K562 (cell line): ENCODE measurements around the gene CCL15. TPM values are rescaled to one million over a fixed set of nuclear protein-coding genes. Genes with fewer than 3 reads are reported as not detected.

ENCODE experiments used
- ATAC-seq: fragments of 200-7000 bp; cut with Tn5 transposase; 3 replicates; pipeline ENCODE4 v1.9.1; 2020; ENCODE audit warnings: moderate library complexity
- BruUV-seq: library from RNA; stranded (reverse); fragments of 400-500 nt; replicated peaks from 2 replicates; lab custom pipeline; 2021; lab: Mats Ljungman, UMichigan
- CTCF ChIA-PET: fragments of 300-600 bp; formaldehyde crosslinking; extraction: SDS; loops from one replicate; lab custom pipeline; 2021; ENCODE audit warnings: low intra/inter-chr PET ratio; lab: Yijun Ruan, JAX
- POLR2A ChIA-PET: fragments of 300-600, 350-650 bp; sonication (Branson Sonifier 250); formaldehyde crosslinking; extraction: SDS; loops from one replicate; lab custom pipeline; 2021; ENCODE audit warnings: antibody characterized with exemption, inconsistent platforms; lab: Yijun Ruan, JAX
- DNase-seq, 4 experiments: peaks; one replicate each; pipeline versions ENCODE4 v3.0.0 to v3.0.0-alpha.2; 2011 to 2018; ENCODE audit warnings: low spot score in 3 of 4, mixed read lengths in 3 of 4; ENCODE audit errors: extremely low read depth in 1 of 4
- FAIRE-seq: peaks from 2 replicates; lab custom pipeline; 2011; peaks lifted over from hg19 to GRCh38; lab: Jason Lieb, UNC
- H2AFZ ChIP-seq: 2 replicates; pipeline ENCODE4 v1.6.0; 2011; ENCODE audit warnings: low read depth, low read length, control low read depth, inconsistent platforms
- H3K27ac ChIP-seq: fragments of 200-600 bp; 3 replicates; pipeline ENCODE4 v1.8.0; 2011; ENCODE audit warnings: low read depth, mild to moderate bottlenecking, control low read depth, inconsistent platforms, low read length, moderate library complexity, mixed read lengths; ENCODE audit errors: extremely low read depth
- H3K27me3 ChIP-seq, 2 experiments: fragments of 300-600 bp in 1 of 2; 2 replicates in 1 of 2; 3 replicates in 1 of 2; pipeline versions ENCODE4 v1.6.0 to v1.8.0; 2011; ENCODE audit warnings: inconsistent platforms in 2 of 2, low read length in 2 of 2, mild to moderate bottlenecking in 1 of 2, mixed read lengths in 1 of 2, moderate library complexity in 1 of 2; ENCODE audit not compliant: control insufficient read depth in 2 of 2, insufficient read depth in 2 of 2
- H3K36me3 ChIP-seq: fragments of 300-600 bp; 3 replicates; pipeline ENCODE4 v1.8.0; 2011; ENCODE audit warnings: mild to moderate bottlenecking, low read length, inconsistent platforms; ENCODE audit not compliant: control insufficient read depth, insufficient read depth
- H3K4me1 ChIP-seq, 2 experiments: fragments of 200-600 bp in 1 of 2; replicated peaks in 1 of 2; 2 replicates in 1 of 2; 3 replicates in 1 of 2; pipeline versions ENCODE4 v1.5.1 to v1.8.0; 2011; ENCODE audit warnings: inconsistent platforms in 2 of 2, low read length in 2 of 2, mild to moderate bottlenecking in 1 of 2, mixed read lengths in 1 of 2, moderate library complexity in 1 of 2; ENCODE audit not compliant: control insufficient read depth in 2 of 2, insufficient read depth in 2 of 2
- H3K4me2 ChIP-seq: 2 replicates; pipeline ENCODE4 v1.6.1; 2011; ENCODE audit warnings: low read length, control low read depth, inconsistent platforms, mixed read lengths; ENCODE audit not compliant: insufficient read depth
- H3K4me3 ChIP-seq: fragments of 200-600 bp; sonication (generic), shearing (Covaris generic); 2 replicates; pipeline ENCODE4 v1.5.1; 2016; ENCODE audit warnings: control low read depth, inconsistent platforms
- H3K79me2 ChIP-seq: fragments of 200-600 bp; 3 replicates; pipeline ENCODE4 v1.8.0; 2011; ENCODE audit warnings: low read length, inconsistent platforms; ENCODE audit not compliant: control insufficient read depth, insufficient read depth
- H3K9ac ChIP-seq, 2 experiments: 2 replicates each; pipeline versions ENCODE4 v1.6.0 to v1.6.1; 2011; ENCODE audit warnings: low read depth in 2 of 2, low read length in 2 of 2, control low read depth in 1 of 2, inconsistent platforms in 1 of 2, mild to moderate bottlenecking in 1 of 2, mixed read lengths in 1 of 2; ENCODE audit not compliant: insufficient read depth in 1 of 2
- H3K9me1 ChIP-seq: one replicate; pipeline ENCODE4 v1.6.0; 2011; ENCODE audit warnings: inconsistent platforms, mild to moderate bottlenecking, low read length, moderate library complexity; ENCODE audit not compliant: control insufficient read depth, insufficient read depth
- H3K9me3 ChIP-seq: replicated peaks from 2 replicates; pipeline ENCODE4 v1.5.1; 2011; ENCODE audit warnings: low read depth, low read length, inconsistent platforms; ENCODE audit not compliant: control insufficient read depth, insufficient read depth
- H4K20me1 ChIP-seq: replicated peaks from 2 replicates; pipeline ENCODE4 v1.6.1; 2011; ENCODE audit warnings: low read length, inconsistent platforms, mixed read lengths; ENCODE audit not compliant: control insufficient read depth, insufficient read depth
- AFF4 ChIP-seq: sonication (generic); formaldehyde crosslinking; IDR thresholded peaks from 2 replicates; pipeline ENCODE4 v1.8.0; 2023; ENCODE audit warnings: mild to moderate bottlenecking, missing genetic modification reagents
- C11orf30 ChIP-seq: fragments of 450-650 bp; IDR thresholded peaks from 2 replicates; pipeline ENCODE4 v1.6.1; 2016; ENCODE audit warnings: low read depth, mild to moderate bottlenecking
- JUND ChIP-seq, 2 experiments: IDR thresholded peaks; 2 replicates in 1 of 2; 3 replicates in 1 of 2; pipeline ENCODE4 v1.6.1; 2011; ENCODE audit warnings: borderline replicate concordance in 2 of 2, low read depth in 2 of 2, low read length in 2 of 2, improper control_type of control experiment in 1 of 2, missing biosample characterization in 1 of 2, missing genetic modification characterization in 1 of 2, missing genetic modification reagents in 1 of 2
- NFYB ChIP-seq: IDR thresholded peaks from 2 replicates; pipeline ENCODE4 v1.6.1; 2011; ENCODE audit warnings: mild to moderate bottlenecking, moderate library complexity; ENCODE audit not compliant: insufficient read length; ENCODE audit errors: extremely low read depth
- NR2C2 ChIP-seq, 2 experiments: fragments of 200-800 bp in 1 of 2; sonication (Bioruptor generic) in 1 of 2; sonication (generic) in 1 of 2; formaldehyde crosslinking in 1 of 2; IDR thresholded peaks; 2 replicates each; pipeline versions ENCODE4 v1.6.1 to v1.8.0; 2016 to 2022; ENCODE audit warnings: mild to moderate bottlenecking in 1 of 2, missing compliant biosample characterization in 1 of 2, missing genetic modification characterization in 1 of 2, missing genetic modification reagents in 1 of 2
- PCBP2 ChIP-seq: fragments of 200-400 bp; formaldehyde crosslinking; IDR thresholded peaks from 2 replicates; pipeline ENCODE4 v1.6.1; 2018; ENCODE audit warnings: low read length, low read depth, mild to moderate bottlenecking, moderate library complexity; ENCODE audit not compliant: poor library complexity, severe bottlenecking
- ZNF232 ChIP-seq: sonication (generic); formaldehyde crosslinking; IDR thresholded peaks from 2 replicates; pipeline ENCODE4 v1.8.0; 2022; ENCODE audit warnings: mild to moderate bottlenecking, missing genetic modification reagents
- ZNF561 ChIP-seq: fragments of 450-650 bp; formaldehyde crosslinking; conservative IDR thresholded peaks from 2 replicates; pipeline ENCODE4 v1.4.0; 2020; ENCODE audit warnings: mild to moderate bottlenecking, moderate library complexity
- WGBS: fragments of 100-300 bp; shearing (Covaris generic); methylation state at CpG from one replicate; pipeline ENCODE4 v1.1.6; 2016; ENCODE audit warnings: low coverage, mixed read lengths; ENCODE audit not compliant: insufficient coverage; ENCODE audit errors: missing lambda C conversion rate; 5-methylcytosine and 5-hydroxymethylcytosine counted together
- in situ Hi-C: fragments of 300-500 bp; cut with MboI; formaldehyde crosslinking; loops from 4 replicates; pipeline ENCODE4 v1.15.0; 2018; ENCODE audit warnings: inconsistent platforms, mixed read lengths
- intact Hi-C: fragments of 100-400 bp; cut with micrococcal nuclease; formaldehyde crosslinking; loops from 2 replicates; pipeline ENCODE4 v1.14.2; 2022
- polyA plus RNA-seq, 8 experiments: library from polyadenylated mRNA; depleted of rRNA in 4 of 8; stranded (reverse) in 5 of 8; unstranded in 3 of 8; fragments of >200 nt; fragmentation: Nextera tagmentation in 2 of 8; fragmentation: Illumina TruSeq in 1 of 8; extraction: Ambion mirVana in 2 of 8; extraction: Trizol in 1 of 8; gene quantifications; 2 replicates each; pipeline versions ENCODE4 v1.2.1 to v1.2.3, GENCODE V29; 2011 to 2014; ENCODE audit warnings: inconsistent platforms in 1 of 8, missing spikeins in 1 of 8
- total RNA-seq, 7 experiments: library from RNA; depleted of rRNA in 6 of 7; stranded (reverse); fragments of >200 nt in 6 of 7; fragmentation: Illumina TruSeq in 2 of 7; extraction: Trizol in 2 of 7; gene quantifications; 2 replicates each; pipeline versions ENCODE4 v1.2.1 to v1.2.3, GENCODE V29; 2011 to 2021; ENCODE audit warnings: low replicate concordance in 1 of 7
- TF ChIP-seq, protein P1 (sequence below): fragments of 250-450 bp; sonication (Bioruptor Pico); IDR thresholded peaks from 2 replicates; pipeline ENCODE4 v1.4.0; 2020; ENCODE audit warnings: mild to moderate bottlenecking

CCL15 gene
- total and polyA plus RNA-seq, 9 of the 15 experiments (the other 6 are each of a cell fraction or from before 2014, with no cell fraction given): not detected

- BruUV-seq: no TSS peak
- no peaks in the 10 kb centered on the region for H3K4me1 ChIP-seq
- no peaks in the 10 kb centered on the region for H3K9me3 ChIP-seq
- TF ChIP-seq C11orf30: 0 out of 2 replicates have a peak, but pooled peaks have one; percentile 6
- TF ChIP-seq PCBP2: no peak
- H3K27me3 ChIP-seq: no peaks in the 10 kb centered on the region; a peak in 1 of 5 replicates
- H3K27ac ChIP-seq: no peak overlapping the region
- POLR2A ChIA-PET: no interaction called here
- H3K36me3 ChIP-seq: no peaks in the 10 kb centered on the region
- no peaks in the 10 kb centered on the region for H4K20me1 ChIP-seq
- no peak overlapping the region for H3K4me2 ChIP-seq
- no peaks in the 10 kb centered on the region for H3K79me2 ChIP-seq
- H3K9ac ChIP-seq: no peak overlapping the region
- WGBS: 0% methylated on average over 2 of the region's 2 CpGs
- intact Hi-C loops (no loop called here), in situ Hi-C loops (no loop called here)
- ATAC-seq: no peak
- no peak for FAIRE-seq
- no peak overlapping the region for H3K4me3 ChIP-seq
- CTCF ChIA-PET: no interaction called here
- no peaks in the 10 kb centered on the region for H3K9me1 ChIP-seq
- no peak for DNase-seq
- H2AFZ ChIP-seq: no peak overlapping the region
These were observed 10.3 kb downstream of the CCL15 start for GRCh38 chr17:35991075-35991474.

DNA sequence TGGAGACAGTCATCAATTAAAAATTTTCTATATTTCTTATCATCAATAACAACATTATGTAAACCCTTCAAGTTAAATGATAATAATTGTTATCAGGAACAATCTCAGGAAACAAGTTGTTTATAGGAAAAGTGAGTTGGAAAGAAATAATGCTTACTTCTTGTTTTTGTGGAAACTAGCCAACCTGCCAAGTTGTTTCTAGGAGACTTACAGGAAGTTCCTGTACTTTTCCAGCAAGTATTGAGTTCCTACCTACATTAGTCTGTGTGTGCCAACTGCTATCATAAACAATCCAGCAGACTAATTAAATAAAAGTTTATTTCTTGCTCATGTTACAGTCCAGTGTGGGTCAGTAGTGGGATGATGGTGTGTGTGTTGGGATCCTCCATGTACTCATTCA is 13.2 kb downstream of the CCL15 start:
- Histone ChIP-seq H3K4me2 (no peak overlapping the region), H3K9me3 (no peaks in the 10 kb centered on the region), H3K79me2 (no peaks in the 10 kb centered on the region), H4K20me1 (no peaks in the 10 kb centered on the region), H2AFZ (no peak overlapping the region), H3K4me3 (no peak overlapping the region), H3K36me3 (no peaks in the 10 kb centered on the region), H3K9me1 (no peaks in the 10 kb centered on the region), H3K9ac (no peak overlapping the region), H3K4me1 (no peaks in the 10 kb centered on the region), H3K27ac (no peak overlapping the region), H3K27me3 (peaks cover 0 to 13% of the 10 kb centered on the region in 2 experiments; a peak in 2 of 5 replicates)
- no TSS peak for BruUV-seq
- ChIA-PET POLR2A (no interaction called here), CTCF (no interaction called here)
- no peak for FAIRE-seq
- intact Hi-C loops (no loop called here), in situ Hi-C loops (no loop called here)
- no peak for DNase-seq
- ATAC-seq: no peak
- TF ChIP-seq NFYB: no peak
- TF ChIP-seq AFF4 (CRISPR knock-in tag): no peak
- TF ChIP-seq, protein P1, sequence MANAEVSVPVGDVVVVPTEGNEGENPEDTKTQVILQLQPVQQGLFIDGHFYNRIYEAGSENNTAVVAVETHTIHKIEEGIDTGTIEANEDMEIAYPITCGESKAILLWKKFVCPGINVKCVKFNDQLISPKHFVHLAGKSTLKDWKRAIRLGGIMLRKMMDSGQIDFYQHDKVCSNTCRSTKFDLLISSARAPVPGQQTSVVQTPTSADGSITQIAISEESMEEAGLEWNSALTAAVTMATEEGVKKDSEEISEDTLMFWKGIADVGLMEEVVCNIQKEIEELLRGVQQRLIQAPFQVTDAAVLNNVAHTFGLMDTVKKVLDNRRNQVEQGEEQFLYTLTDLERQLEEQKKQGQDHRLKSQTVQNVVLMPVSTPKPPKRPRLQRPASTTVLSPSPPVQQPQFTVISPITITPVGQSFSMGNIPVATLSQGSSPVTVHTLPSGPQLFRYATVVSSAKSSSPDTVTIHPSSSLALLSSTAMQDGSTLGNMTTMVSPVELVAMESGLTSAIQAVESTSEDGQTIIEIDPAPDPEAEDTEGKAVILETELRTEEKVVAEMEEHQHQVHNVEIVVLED (CRISPR knock-in tag): no peak
- TF ChIP-seq ZNF561 (CRISPR knock-in tag): no peak
- no peak for TF ChIP-seq JUND (IDR thresholded peaks at IDR 0.05; ENCODE audit: borderline replicate concordance, low read depth, low read length)
- TF ChIP-seq JUND (tag; IDR thresholded peaks at IDR 0.05; ENCODE audit: borderline replicate concordance, low read depth, low read length): no peak
- no peak for TF ChIP-seq NR2C2 (CRISPR knock-in tag; IDR thresholded peaks at IDR 0.05)
- TF ChIP-seq NR2C2 (tag; IDR thresholded peaks at IDR 0.05): no peak
- no peak for TF ChIP-seq ZNF232 (CRISPR knock-in tag)
